GM19239 (cell line): ENCODE data around the gene GLIS1.

Experiments used
- DNase-seq: peaks from one replicate; pipeline ENCODE4 v3.0.0; 2011; ENCODE audit warnings: low spot score; ENCODE audit not compliant: insufficient read length
- FAIRE-seq: peaks from 2 replicates; lab custom pipeline; 2011; peaks lifted over from hg19 to GRCh38; lab: Jason Lieb, UNC

The GLIS1 gene

GRCh38 chr1:53622531-53622930 lies 116.4 kb downstream of the GLIS1 start:
- no peak for DNase-seq
- FAIRE-seq, result no peak

- DNase-seq (no peak), FAIRE-seq (no peak)
Measured at GRCh38 chr1:53621144-53621543, 117.8 kb downstream of the GLIS1 start.

DNA sequence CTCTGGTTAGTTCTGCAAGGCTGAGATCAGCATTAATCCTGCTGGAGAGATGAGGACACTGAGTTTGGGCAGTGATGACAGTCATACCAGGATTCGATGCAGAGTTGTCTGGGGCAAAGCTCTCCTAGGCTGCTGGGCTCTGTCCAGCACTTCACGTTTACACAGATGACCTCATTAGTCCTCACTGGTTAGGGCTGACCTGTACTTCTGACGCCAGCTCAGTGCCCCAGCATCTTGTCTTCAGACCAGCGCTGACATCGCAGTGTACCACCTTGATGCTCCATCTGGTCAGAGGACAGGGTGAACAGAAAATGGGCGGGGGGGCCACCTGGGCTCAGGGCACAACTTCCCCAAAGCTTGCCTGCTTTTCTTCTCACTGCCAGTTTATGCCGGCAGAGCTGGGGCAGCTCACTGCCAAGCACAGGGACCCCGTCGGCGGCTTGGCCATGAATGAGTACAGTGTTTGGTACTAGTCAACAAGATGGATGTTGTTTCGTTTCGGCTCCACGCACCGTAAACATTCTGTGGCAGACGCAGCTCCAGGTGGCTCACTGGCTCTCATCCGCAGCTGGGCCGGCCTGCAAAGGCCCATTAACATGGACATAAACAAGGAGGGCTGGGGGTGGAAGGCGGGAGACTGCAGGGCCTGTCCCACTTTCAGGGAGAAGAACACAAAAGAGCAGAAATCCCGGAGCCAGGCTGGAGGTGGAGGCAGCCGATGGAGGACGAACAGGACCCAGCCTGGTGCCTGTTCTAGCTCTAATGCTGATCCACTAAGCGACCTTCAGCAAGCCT lies 118.7 kb downstream of the GLIS1 start:
- FAIRE-seq, result no peak
- DNase-seq, result no peak

GRCh38 chr1:53619367-53620060 lies 119.5 kb downstream of the GLIS1 start:
- DNase-seq (no peak), FAIRE-seq (no peak)

DNA sequence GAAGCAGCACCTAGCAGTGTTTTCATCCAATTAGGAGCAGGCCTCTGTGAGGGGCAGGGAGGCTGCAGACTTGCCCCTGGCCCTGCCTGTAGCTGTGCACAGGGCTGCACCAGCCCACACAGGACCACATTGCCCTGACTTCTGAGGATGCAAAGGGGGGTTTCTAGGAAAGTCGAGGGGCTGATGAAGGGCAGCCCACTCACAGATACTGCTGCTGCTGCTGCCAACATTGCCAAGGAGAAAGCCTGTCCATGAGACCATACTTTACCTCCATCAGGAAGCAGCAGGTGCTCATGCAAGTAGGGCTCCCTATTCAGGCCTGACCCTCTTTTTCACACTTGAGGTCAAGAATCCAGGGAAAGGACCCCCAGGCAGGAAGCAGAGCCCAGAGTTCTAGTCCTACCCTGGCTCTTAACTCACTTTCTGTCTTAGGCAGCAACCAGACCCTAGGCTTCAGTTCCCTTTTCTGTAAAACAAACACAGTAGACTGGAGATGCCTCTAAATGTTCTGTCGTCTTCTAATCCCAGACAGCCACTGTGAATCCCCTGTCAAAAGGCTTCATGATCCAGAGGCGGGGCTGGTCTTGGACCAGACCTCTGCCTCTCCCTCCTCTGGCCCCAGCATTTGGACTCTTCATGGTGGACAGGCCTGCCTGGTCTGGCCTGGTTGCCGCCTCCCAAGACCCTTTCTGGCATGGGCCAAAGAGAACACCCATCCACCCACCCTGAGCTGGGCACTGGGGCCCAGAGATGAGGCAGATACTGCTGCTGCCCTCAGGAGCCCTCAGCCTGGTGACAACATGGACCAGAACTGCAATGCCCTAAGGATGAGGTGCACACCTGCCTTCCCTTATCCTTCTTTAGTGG lies 120.2 kb downstream of the GLIS1 start:
- no peak for FAIRE-seq

DNA sequence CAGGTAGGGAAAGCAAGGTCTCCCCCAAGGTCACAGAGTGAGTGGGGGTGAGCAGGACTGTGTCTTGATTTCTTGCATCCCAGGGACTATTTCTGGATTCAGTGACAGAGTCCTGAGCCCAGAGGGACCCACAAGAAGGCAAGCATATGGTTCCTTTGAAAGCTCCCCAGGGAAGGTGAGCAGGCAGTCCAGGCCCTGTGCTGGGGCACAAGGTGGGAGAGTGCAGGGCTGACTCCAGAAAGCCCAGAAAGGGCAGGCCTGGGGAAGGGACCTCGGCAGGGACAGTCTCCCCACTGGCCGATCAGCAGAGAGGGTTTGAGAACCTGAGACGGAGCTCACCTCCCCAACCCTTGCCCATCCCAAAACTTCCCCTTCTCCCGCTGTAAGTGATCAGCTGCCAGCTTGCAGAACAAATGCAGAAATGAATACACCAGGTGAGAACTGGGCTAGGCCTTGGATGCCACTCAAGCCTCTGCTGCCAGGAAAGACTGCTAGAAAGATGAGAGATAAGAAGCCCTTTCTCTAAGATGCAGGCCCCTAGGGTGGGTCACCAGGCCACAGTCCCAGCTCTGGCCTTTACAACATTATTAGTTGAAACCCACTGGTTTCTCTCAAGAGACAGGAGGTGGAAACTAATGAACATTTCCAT lies 121.0 kb downstream of the GLIS1 start:
- DNase-seq (no peak), FAIRE-seq (no peak)

More for the DNA sequence above, 120.2 kb downstream of the GLIS1 start:
- DNase-seq, result no peak

- no peak for FAIRE-seq
Measured at GRCh38 chr1:53617382-53617781, 121.6 kb downstream of the GLIS1 start.

GRCh38 chr1:53616927-53617326 lies 122.0 kb downstream of the GLIS1 start:
- no peak for DNase-seq
- FAIRE-seq, result no peak

More at GRCh38 chr1:53617382-53617781, 121.6 kb downstream of the GLIS1 start:
- no peak for DNase-seq

GRCh38 chr1:53616511-53616910 lies 122.5 kb downstream of the GLIS1 start:
- FAIRE-seq, result no peak

DNA sequence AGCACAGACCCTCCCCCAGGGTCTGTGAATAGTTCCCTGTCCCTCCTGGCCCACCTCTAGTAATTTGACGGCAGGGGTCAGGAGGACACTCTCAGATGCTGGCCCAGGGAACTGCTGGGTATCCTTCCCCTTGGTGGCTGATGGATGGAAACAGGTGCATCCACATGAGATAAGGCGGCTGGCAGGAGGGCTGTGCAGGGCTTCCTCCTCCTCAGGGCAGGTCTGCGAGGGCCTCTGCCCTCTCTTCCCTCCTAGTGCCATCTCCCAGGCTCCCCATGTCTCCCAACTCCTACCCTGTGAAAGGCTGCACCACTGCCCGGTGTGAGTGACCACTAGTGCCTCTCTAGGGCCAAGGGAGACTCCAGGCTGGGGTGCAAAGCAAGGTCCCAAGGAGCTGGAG lies 123.9 kb downstream of the GLIS1 start:
- no peak for DNase-seq
- no peak for FAIRE-seq

More at GRCh38 chr1:53616511-53616910, 122.5 kb downstream of the GLIS1 start:
- DNase-seq, result no peak

GRCh38 chr1:53614231-53615021 lies 124.5 kb downstream of the GLIS1 start:
- DNase-seq, result no peak
- no peak for FAIRE-seq

- no peak for FAIRE-seq
- no peak for DNase-seq
Measured at GRCh38 chr1:53608676-53609075, 130.3 kb downstream of the GLIS1 start.

- FAIRE-seq, result no peak
- DNase-seq, result no peak
Measured at GRCh38 chr1:53608071-53608470, 130.9 kb downstream of the GLIS1 start.

GRCh38 chr1:53606651-53607051 lies 132.3 kb downstream of the GLIS1 start:
- DNase-seq, result no peak
- FAIRE-seq, result no peak

DNA sequence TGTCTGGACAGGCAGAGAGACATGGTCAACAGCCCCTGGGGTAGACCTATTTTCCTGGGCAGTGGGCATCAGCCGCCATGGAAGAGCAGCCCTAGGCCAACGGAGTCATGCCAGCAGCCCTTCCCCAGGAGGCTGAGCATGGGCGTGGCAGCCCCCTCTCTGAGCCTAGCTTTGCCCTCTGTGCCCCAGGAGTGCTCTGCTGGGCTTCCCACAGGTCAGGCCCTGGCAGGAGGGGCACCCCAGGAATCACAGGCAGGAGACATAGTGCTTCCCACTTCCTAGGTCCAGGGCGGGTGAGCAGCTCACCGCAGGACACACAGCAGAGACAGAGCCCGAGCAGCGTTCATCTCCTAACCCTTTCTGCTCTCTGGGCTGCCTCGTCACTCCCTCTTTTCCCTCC lies 132.8 kb downstream of the GLIS1 start:
- DNase-seq (no peak), FAIRE-seq (no peak)

GRCh38 chr1:53605181-53605580 lies 133.8 kb downstream of the GLIS1 start:
- DNase-seq (no peak), FAIRE-seq (no peak)

DNA sequence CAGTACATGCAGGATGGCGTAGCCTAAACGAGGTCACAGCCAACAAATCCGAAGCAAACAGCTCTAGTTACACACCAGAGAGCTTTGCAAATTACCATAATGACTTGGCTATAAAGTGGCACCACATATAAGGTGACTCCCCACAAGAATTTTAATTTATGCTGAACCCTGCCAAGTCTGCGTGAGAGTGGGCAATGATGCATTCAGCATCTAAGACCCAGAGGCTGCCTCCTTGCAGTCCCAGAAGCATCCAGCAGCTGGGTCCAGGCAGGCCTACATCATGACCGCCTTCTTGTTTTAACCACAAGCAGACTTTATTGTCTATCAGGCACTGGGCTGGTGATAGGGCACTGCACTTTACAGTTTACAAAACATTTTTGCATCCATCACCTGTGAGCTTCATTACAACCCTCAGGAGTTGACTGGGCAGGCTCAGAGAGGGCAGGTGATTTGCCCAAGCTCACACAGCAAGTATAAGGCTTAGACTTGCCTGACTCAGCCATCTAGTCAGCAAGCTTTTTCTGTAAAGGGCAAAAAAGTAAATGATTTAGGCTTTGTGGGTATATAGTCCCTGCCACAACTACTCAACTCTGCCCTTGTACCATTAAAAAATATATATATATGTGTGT lies 134.6 kb downstream of the GLIS1 start:
- FAIRE-seq (no peak), DNase-seq (no peak)

DNA sequence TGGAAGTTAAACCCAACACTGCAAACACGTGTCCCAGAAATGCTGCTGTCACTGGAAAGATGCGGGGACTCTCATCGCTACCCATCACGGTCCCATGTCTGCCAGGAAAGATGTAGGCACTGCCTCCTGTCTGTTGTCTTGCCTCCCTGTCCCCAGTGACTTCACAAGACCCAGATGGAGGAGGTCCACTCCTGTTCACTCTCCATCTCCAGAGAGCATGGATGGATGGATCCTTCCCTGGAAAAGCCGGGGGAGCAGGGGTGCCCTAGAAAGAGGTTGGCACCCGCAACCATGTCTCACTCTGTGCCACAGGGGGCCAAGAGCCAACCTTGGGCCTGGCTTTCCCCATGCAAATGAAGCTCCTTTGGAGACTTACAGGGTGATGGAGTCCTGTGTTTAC lies 135.5 kb downstream of the GLIS1 start:
- DNase-seq (no peak), FAIRE-seq (no peak)
